Spleen (tissue), 11 donors: ENCODE data around the gene GPC3. TPM values are rescaled to one million over a fixed set of nuclear protein-coding genes. Genes with fewer than 3 reads are reported as not detected.

ENCODE experiments used
- DNase-seq: peaks from one replicate; pipeline ENCODE4 v3.0.0-alpha.2; 2020
- H3K27ac ChIP-seq, 8 donors: fragments of 200-600 bp; sonication (generic) in 7 of 8; 1 replicate in 4 of 8; 2 replicates in 4 of 8; pipeline versions ENCODE4 v1.5.0 to v1.8.0; 2016 to 2021; ENCODE audit warnings: inconsistent platforms in 4 of 8, mild to moderate bottlenecking in 4 of 8, moderate library complexity in 1 of 8
- H3K27me3 ChIP-seq, 7 donors: fragments of 200-600 bp; sonication (generic) in 6 of 7; replicated peaks in 1 of 7; 1 replicate in 4 of 7; 2 replicates in 3 of 7; pipeline versions ENCODE4 v1.5.0 to v1.8.0; 2016 to 2021; ENCODE audit warnings: inconsistent platforms in 3 of 7, mild to moderate bottlenecking in 1 of 7
- H3K36me3 ChIP-seq, 6 donors: fragments of 200-600 bp; sonication (generic) in 5 of 6; 1 replicate in 4 of 6; 2 replicates in 2 of 6; pipeline versions ENCODE4 v1.5.0 to v1.8.0; 2016 to 2021; ENCODE audit warnings: inconsistent platforms in 2 of 6
- H3K4me1 ChIP-seq, 6 donors: fragments of 200-600 bp; sonication (generic) in 5 of 6; 1 replicate in 3 of 6; 2 replicates in 3 of 6; pipeline versions ENCODE4 v1.5.0 to v1.8.0; 2016 to 2021; ENCODE audit warnings: inconsistent platforms in 3 of 6
- H3K4me3 ChIP-seq, 8 donors: fragments of 200-600 bp; sonication (generic) in 7 of 8; 1 replicate in 4 of 8; 2 replicates in 4 of 8; pipeline versions ENCODE4 v1.5.0 to v1.8.0; 2016 to 2021; ENCODE audit warnings: inconsistent platforms in 4 of 8, mild to moderate bottlenecking in 4 of 8, moderate library complexity in 2 of 8
- H3K9me3 ChIP-seq, 8 donors: fragments of 200-600 bp; sonication (generic) in 7 of 8; 1 replicate in 4 of 8; 2 replicates in 4 of 8; pipeline versions ENCODE4 v1.5.0 to v1.8.0; 2016 to 2021; ENCODE audit warnings: inconsistent platforms in 4 of 8
- CTCF ChIP-seq, 11 experiments: fragments of 200-600 bp in 7 of 11; fragments of 450-650 bp in 4 of 11; sonication (generic) in 4 of 11; IDR thresholded peaks in 8 of 11; conservative IDR thresholded peaks in 3 of 11; 1 replicate in 7 of 11; 2 replicates in 4 of 11; pipeline versions ENCODE4 v1.4.0 to v1.8.0; 2016 to 2021; ENCODE audit warnings: antibody characterized with exemption in 11 of 11, inconsistent platforms in 4 of 11, mild to moderate bottlenecking in 1 of 11
- POLR2A ChIP-seq, 3 donors: fragments of 450-650 bp; IDR thresholded peaks; one replicate each; pipeline ENCODE4 v1.5.1; 2017; ENCODE audit warnings: antibody characterized with exemption in 3 of 3, mild to moderate bottlenecking in 1 of 3
- POLR2AphosphoS5 ChIP-seq, 3 donors: sonication (generic); formaldehyde crosslinking; IDR thresholded peaks; one replicate each; pipeline ENCODE4 v1.5.1; 2017; ENCODE audit warnings: antibody characterized with exemption in 3 of 3
- WGBS, 5 donors: extraction: QIAGEN DNeasy Blood & Tissue Kit in 3 of 5; methylation state at CpG; one replicate each; pipeline versions ENCODE4 v1.1.5 to v1.1.7; 2013 to 2018; 5-methylcytosine and 5-hydroxymethylcytosine counted together
- intact Hi-C: fragments of 100-400 bp; cut with DNase I; formaldehyde crosslinking; loops from one replicate; pipeline ENCODE4 v1.15.0; 2023; ENCODE audit warnings: low total_unique reads
- polyA plus RNA-seq, 3 donors: library from polyadenylated mRNA; stranded (reverse); fragments of 200-250 nt; gene quantifications; one replicate each; pipeline ENCODE4 v1.2.1, GENCODE V29; 2013
- total RNA-seq, 7 donors: library from RNA; depleted of rRNA in 3 of 7; stranded (reverse); fragments of >200 nt in 3 of 7; fragmentation: NEBNext Ultra II Directional in 4 of 7; extraction: Animal tissue kit (Norgen Biotek cat#: 25700) in 4 of 7; gene quantifications; one replicate each; pipeline versions ENCODE4 v1.1.0 to v1.2.1, GENCODE V29; 2016 to 2021
- donor health status: healthy with polysubstance abuse.
- donor health status: DM: no; HTN: no; CAD: no; lungs with moderate emphysema.
- donor health status: DM: no; HTN: no; CAD: no.
- donor health status: Bipolar disorder and iron deficiency.
- donor health status: healthy.
- donor health status: DM: no; HTN: no; CAD: no.
- donor health status: DM: yes; HTN: yes; CAD: no.

Gene GPC3
- total and polyA plus RNA-seq, 10 donors, result 0.41 to 3.3 (median 1.5) TPM

GRCh38 chrX:133611676-133612075, 373.7 kb downstream of the GPC3 start:
- WGBS, 5 donors, result 63 to 88% (median 67%) methylated on average over 1 of the region's 1 CpG
- TF ChIP-seq POLR2A (IDR thresholded peaks at IDR 0.05), result no peak
- no peak for TF ChIP-seq POLR2AphosphoS5 (IDR thresholded peaks at IDR 0.05)
- no peak for TF ChIP-seq CTCF (IDR thresholded peaks at IDR 0.05 in 8 of 11, conservative IDR thresholded peaks at IDR 0.05 in 3 of 11)
- Histone ChIP-seq H3K9me3 (peaks cover 0 to 23% (median 8%) of the 10 kb centered on the region in 8 donors), H3K4me3 (no peak overlapping the region), H3K27ac (no peak overlapping the region), H3K27me3 (no peaks in the 10 kb centered on the region), H3K36me3 (no peaks in the 10 kb centered on the region), H3K4me1 (no peaks in the 10 kb centered on the region)
- DNase-seq, result no peak
- intact Hi-C loops, result no loop called here

GRCh38 chrX:133610056-133610455, 375.3 kb downstream of the GPC3 start:
- WGBS, 5 donors, result 60 to 100% (median 91%) methylated on average over 1 of the region's 1 CpG
- H3K4me3 ChIP-seq, result no peak overlapping the region
- H3K27me3 ChIP-seq, result no peaks in the 10 kb centered on the region
- intact Hi-C loops, result no loop called here
- H3K27ac ChIP-seq, result no peak overlapping the region
- DNase-seq, result no peak
- H3K9me3 ChIP-seq, result peaks cover 0 to 18% (median 8%) of the 10 kb centered on the region in 8 donors
- TF ChIP-seq CTCF (IDR thresholded peaks at IDR 0.05 in 8 of 11, conservative IDR thresholded peaks at IDR 0.05 in 3 of 11) (no peak), POLR2AphosphoS5 (IDR thresholded peaks at IDR 0.05) (no peak), POLR2A (IDR thresholded peaks at IDR 0.05) (no peak)
- H3K4me1 ChIP-seq, result no peaks in the 10 kb centered on the region
- no peaks in the 10 kb centered on the region for H3K36me3 ChIP-seq

- peaks cover 0 to 12% (median 7%) of the 10 kb centered on the region in 8 donors for H3K9me3 ChIP-seq
- no peaks in the 10 kb centered on the region for H3K4me1 ChIP-seq
- no peaks in the 10 kb centered on the region for H3K36me3 ChIP-seq
- H3K27me3 ChIP-seq, result no peaks in the 10 kb centered on the region
- DNase-seq, result no peak
- no peak for TF ChIP-seq CTCF (IDR thresholded peaks at IDR 0.05 in 8 of 11, conservative IDR thresholded peaks at IDR 0.05 in 3 of 11)
- TF ChIP-seq POLR2A (IDR thresholded peaks at IDR 0.05), result no peak
- TF ChIP-seq POLR2AphosphoS5 (IDR thresholded peaks at IDR 0.05), result no peak
- intact Hi-C loops, result no loop called here
- WGBS, 5 donors, result 47 to 65% (median 61%) methylated on average over 4 of the region's 4 CpGs
- H3K4me3 ChIP-seq, result no peak overlapping the region
- no peak overlapping the region for H3K27ac ChIP-seq
Observed at GRCh38 chrX:133609166-133609565, 376.2 kb downstream of the GPC3 start.

GRCh38 chrX:133608406-133608805, 377.0 kb downstream of the GPC3 start:
- 15 to 39% (median 18%) methylated on average over 2 of the region's 2 CpGs for WGBS, 5 donors
- H3K4me1 ChIP-seq, result no peaks in the 10 kb centered on the region
- peaks cover 0 to 4% (median under 1%) of the 10 kb centered on the region in 8 donors for H3K9me3 ChIP-seq
- no peak overlapping the region for H3K4me3 ChIP-seq
- no peak for TF ChIP-seq POLR2AphosphoS5 (IDR thresholded peaks at IDR 0.05)
- TF ChIP-seq CTCF (IDR thresholded peaks at IDR 0.05 in 8 of 11, conservative IDR thresholded peaks at IDR 0.05 in 3 of 11), result no peak
- no peak for TF ChIP-seq POLR2A (IDR thresholded peaks at IDR 0.05)
- intact Hi-C loops, result no loop called here
- H3K36me3 ChIP-seq, result no peaks in the 10 kb centered on the region
- H3K27ac ChIP-seq, result no peak overlapping the region
- DNase-seq, result no peak
- H3K27me3 ChIP-seq, result no peaks in the 10 kb centered on the region
